CD4-positive, alpha-beta T cell (primary cell): ENCODE measurements around the gene CTTN. TPM values are rescaled to one million over a fixed set of nuclear protein-coding genes. Genes with fewer than 3 reads are reported as not detected.

Experiments
- ATAC-seq: fragments of 200-7000 bp; cut with Tn5 transposase; one replicate; pipeline ENCODE4 v1.10.0; 2022; ENCODE audit warnings: mild to moderate bottlenecking; ENCODE audit not compliant: poor library complexity
- CTCF ChIA-PET: fragments of 350-600 bp; sonication (Branson Sonifier 250); formaldehyde crosslinking; loops from one replicate; lab custom pipeline; 2021; ENCODE audit warnings: antibody characterized with exemption, inconsistent platforms; lab: Charles Lee
- POLR2A ChIA-PET: fragments of 350-600 bp; sonication (Branson Sonifier 250); formaldehyde crosslinking; loops from one replicate; lab custom pipeline; 2021; ENCODE audit warnings: antibody characterized with exemption, inconsistent platforms; lab: Charles Lee
- DNase-seq, 14 experiments: peaks; one replicate each; pipeline ENCODE4 v3.0.0-alpha.2; 2013 to 2020; ENCODE audit warnings: mixed read lengths in 2 of 14
- H3K27ac ChIP-seq, 2 donors: one replicate each; pipeline versions ENCODE4 v1.5.1 to v1.7.0; 2013; ENCODE audit warnings: low read length in 2 of 2, low read depth in 1 of 2, mild to moderate bottlenecking in 1 of 2
- H3K27me3 ChIP-seq, 2 experiments: 1 replicate in 1 of 2; 2 replicates in 1 of 2; pipeline versions ENCODE4 v1.6.1 to v1.7.0; 2013; ENCODE audit warnings: low read length in 2 of 2, control low read depth in 1 of 2, mild to moderate bottlenecking in 1 of 2, moderate library complexity in 1 of 2; ENCODE audit not compliant: insufficient read depth in 2 of 2, control insufficient read depth in 1 of 2
- H3K36me3 ChIP-seq: one replicate; pipeline ENCODE4 v1.6.1; 2013; ENCODE audit warnings: low read length, control low read depth; ENCODE audit not compliant: insufficient read depth
- H3K4me1 ChIP-seq: one replicate; pipeline ENCODE4 v1.6.1; 2013; ENCODE audit warnings: low read length, control low read depth; ENCODE audit not compliant: insufficient read depth
- H3K4me3 ChIP-seq: one replicate; pipeline ENCODE4 v1.5.1; 2013; ENCODE audit warnings: mild to moderate bottlenecking, low read length, moderate library complexity
- H3K9me3 ChIP-seq, 2 experiments: 1 replicate in 1 of 2; 2 replicates in 1 of 2; pipeline versions ENCODE4 v1.6.1 to v1.7.0; 2013; ENCODE audit warnings: low read length in 2 of 2, mild to moderate bottlenecking in 2 of 2, control low read depth in 1 of 2, moderate library complexity in 1 of 2; ENCODE audit not compliant: control insufficient read depth in 1 of 2, insufficient read depth in 1 of 2
- H3K27ac Mint-ChIP-seq: one replicate; pipeline ENCODE4 v1.8.0; 2020; ENCODE audit warnings: mixed read lengths
- H3K27me3 Mint-ChIP-seq: one replicate; pipeline ENCODE4 v1.8.0; 2021; ENCODE audit warnings: mixed read lengths
- H3K36me3 Mint-ChIP-seq: one replicate; pipeline ENCODE4 v1.8.0; 2021; ENCODE audit warnings: low read depth, mixed read lengths
- H3K4me1 Mint-ChIP-seq: one replicate; pipeline ENCODE4 v1.8.0; 2021; ENCODE audit warnings: low read depth, mixed read lengths
- H3K4me3 Mint-ChIP-seq: one replicate; pipeline ENCODE4 v1.8.0; 2020; ENCODE audit warnings: mild to moderate bottlenecking, mixed read lengths
- H3K9me3 Mint-ChIP-seq: one replicate; pipeline ENCODE4 v1.8.0; 2020; ENCODE audit warnings: mixed read lengths
- CTCF ChIP-seq: fragments of 200-600 bp; IDR thresholded peaks from one replicate; pipeline ENCODE4 v1.8.0; 2022; ENCODE audit warnings: antibody characterized with exemption, mild to moderate bottlenecking
- intact Hi-C, 2 experiments: fragments of 100-400 bp; cut with DNase I in 1 of 2; cut with micrococcal nuclease in 1 of 2; formaldehyde crosslinking; loops; one replicate each; pipeline versions ENCODE4 v1.15.1 to v1.9.0; 2023 to 2025; cut with DNase I, micrococcal nuclease
- total RNA-seq, 174 experiments: library from RNA in 2 of 174; stranded (reverse) in 2 of 174; gene quantifications; one replicate each; pipeline ENCODE4 v1.2.3 and lab custom pipeline; 2021 to 2026

The CTTN gene
- total RNA-seq, 2 experiments from 2014 or later = 0.45 to 0.80 TPM

GRCh38 chr11:70352100-70352499, 46.2 kb upstream of the CTTN start:
- Histone ChIP-seq H3K36me3 (peaks cover 69% of the 10 kb centered on the region), H3K4me1 (no peaks in the 10 kb centered on the region), H3K9me3 (no peaks in the 10 kb centered on the region), H3K4me3 (no peak overlapping the region), H3K27me3 (no peaks in the 10 kb centered on the region), H3K27ac (no peak overlapping the region)
- DNase-seq (no peak), ATAC-seq (no peak)
- H3K27me3 Mint-ChIP-seq = no peaks in the 10 kb centered on the region
- no peaks in the 10 kb centered on the region for H3K4me1 Mint-ChIP-seq
- no peak for TF ChIP-seq CTCF
- ChIA-PET POLR2A (no interaction called here), CTCF (no interaction called here)
- H3K36me3 Mint-ChIP-seq = peaks cover 86% of the 10 kb centered on the region
- intact Hi-C loops = no loop called here
- H3K9me3 Mint-ChIP-seq = no peaks in the 10 kb centered on the region
- H3K4me3 Mint-ChIP-seq = no peak overlapping the region
- no peak overlapping the region for H3K27ac Mint-ChIP-seq

GRCh38 chr11:70352601-70353000, 45.7 kb upstream of the CTTN start:
- peaks cover 84% of the 10 kb centered on the region for H3K36me3 Mint-ChIP-seq
- H3K4me1 ChIP-seq = no peaks in the 10 kb centered on the region
- H3K9me3 ChIP-seq = no peaks in the 10 kb centered on the region

GRCh38 chr11:70353329-70353728, 45.0 kb upstream of the CTTN start:
- Histone ChIP-seq H3K27ac (no peak overlapping the region), H3K27me3 (no peaks in the 10 kb centered on the region), H3K36me3 (peaks cover 62% of the 10 kb centered on the region), H3K4me1 (no peaks in the 10 kb centered on the region), H3K4me3 (no peak overlapping the region), H3K9me3 (no peaks in the 10 kb centered on the region)
- Mint-ChIP-seq H3K4me3 (no peak overlapping the region), H3K4me1 (no peaks in the 10 kb centered on the region), H3K9me3 (no peaks in the 10 kb centered on the region), H3K27me3 (no peaks in the 10 kb centered on the region), H3K27ac (no peak overlapping the region), H3K36me3 (peaks cover 85% of the 10 kb centered on the region)
- ChIA-PET CTCF (no interaction called here), POLR2A (no interaction called here)
- intact Hi-C loops = no loop called here
- ATAC-seq = no peak
- DNase-seq = no peak
- no peak for TF ChIP-seq CTCF

More at GRCh38 chr11:70352601-70353000, 45.7 kb upstream of the CTTN start:
- ATAC-seq (no peak), DNase-seq (no peak)
- Mint-ChIP-seq H3K27ac (no peak overlapping the region), H3K27me3 (no peaks in the 10 kb centered on the region), H3K4me1 (no peaks in the 10 kb centered on the region), H3K4me3 (no peak overlapping the region), H3K9me3 (no peaks in the 10 kb centered on the region)
- H3K36me3 ChIP-seq = peaks cover 67% of the 10 kb centered on the region
- H3K27ac ChIP-seq = no peak overlapping the region
- POLR2A ChIA-PET = no interaction called here
- intact Hi-C loops = no loop called here
- CTCF ChIA-PET = no interaction called here
- no peak for TF ChIP-seq CTCF
- H3K4me3 ChIP-seq = no peak overlapping the region
- no peaks in the 10 kb centered on the region for H3K27me3 ChIP-seq
